GM19043 (cell line): ENCODE data around the gene DIPK1C.

ENCODE experiments used
- ATAC-seq: cut with Tn5 transposase; IDR thresholded peaks from one replicate; pipeline ENCODE4 v1.9.1; 2021; ENCODE audit warnings: low read depth; ENCODE audit not compliant: unreplicated experiment

The DIPK1C gene

DNA sequence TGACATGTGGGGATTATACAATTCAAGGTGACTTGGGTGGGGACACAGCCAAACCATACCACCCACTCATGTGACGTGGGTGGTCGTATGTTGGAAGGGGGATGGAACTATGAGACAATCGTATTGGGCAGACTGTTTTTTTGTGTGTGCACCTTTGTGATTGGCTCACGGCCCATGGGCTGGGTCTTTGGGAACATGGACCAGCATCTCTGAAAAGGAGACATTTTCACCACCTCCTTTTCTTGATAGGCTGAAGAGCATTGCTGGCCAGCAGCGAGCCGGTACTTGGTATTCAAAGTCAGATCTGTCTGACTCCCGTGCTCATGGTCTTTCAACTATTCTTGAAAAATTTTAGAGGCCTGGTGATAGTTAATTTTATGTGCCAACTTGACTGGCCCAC lies 62.1 kb downstream of the DIPK1C start:
- ATAC-seq = no peak

DNA sequence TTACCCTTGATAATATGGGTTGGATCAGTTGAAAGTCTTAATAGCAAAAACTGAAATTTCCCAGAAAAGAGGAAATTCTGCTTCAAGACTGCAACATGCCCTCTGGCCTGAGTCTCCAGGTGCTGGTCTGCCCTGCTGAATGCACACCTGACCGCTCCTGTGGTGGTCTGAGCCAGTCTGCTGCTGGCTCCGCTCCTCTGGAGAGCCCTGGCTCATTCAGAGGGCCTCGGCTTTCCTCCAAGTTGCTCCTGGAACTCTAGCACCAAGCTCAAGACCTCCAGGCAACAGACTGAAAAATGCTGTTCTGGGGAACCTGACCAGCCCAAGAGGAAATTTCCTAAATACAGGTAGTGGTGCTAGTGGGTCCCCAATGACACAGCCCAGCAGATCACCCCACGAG lies 64.8 kb downstream of the DIPK1C start:
- no peak for ATAC-seq

DNA sequence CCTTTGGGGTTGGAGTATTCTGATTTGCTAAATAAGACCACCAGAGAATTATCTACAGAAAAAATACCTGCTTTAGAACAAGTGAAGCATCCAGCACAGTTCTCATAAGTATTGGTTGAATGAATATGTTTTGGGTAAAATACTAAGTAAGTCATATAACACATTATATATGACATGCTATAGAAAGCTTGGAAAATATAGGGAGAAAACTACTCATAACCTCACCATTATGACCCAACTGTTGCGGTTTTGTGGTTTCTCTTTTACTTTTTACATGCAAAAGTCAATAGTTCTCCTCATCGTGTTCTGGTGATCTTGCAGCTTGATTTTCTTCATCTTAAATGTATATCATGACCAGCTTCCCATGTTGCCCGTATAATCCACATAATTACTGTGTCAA lies 66.2 kb downstream of the DIPK1C start:
- ATAC-seq = no peak

DNA sequence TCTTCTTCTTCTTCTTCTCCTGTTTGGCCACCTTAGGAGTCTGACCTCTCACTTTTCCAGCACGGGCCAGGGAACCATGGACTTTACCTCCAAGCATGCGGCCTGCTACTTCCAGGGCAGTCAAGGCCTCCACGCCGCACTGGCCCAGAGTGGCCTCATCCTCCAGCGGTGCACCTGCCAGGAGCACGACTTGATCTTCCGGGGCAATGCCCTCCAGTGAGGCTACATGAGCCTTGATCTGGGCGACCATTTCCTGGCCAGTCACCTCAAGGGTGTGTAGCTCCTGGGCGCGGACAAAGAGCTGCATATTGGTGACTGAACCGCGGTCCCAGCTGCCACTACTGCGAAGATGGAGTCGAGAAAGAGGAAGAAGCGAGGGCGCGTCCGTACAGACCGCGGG lies 67.1 kb downstream of the DIPK1C start:
- ATAC-seq = no peak

DNA sequence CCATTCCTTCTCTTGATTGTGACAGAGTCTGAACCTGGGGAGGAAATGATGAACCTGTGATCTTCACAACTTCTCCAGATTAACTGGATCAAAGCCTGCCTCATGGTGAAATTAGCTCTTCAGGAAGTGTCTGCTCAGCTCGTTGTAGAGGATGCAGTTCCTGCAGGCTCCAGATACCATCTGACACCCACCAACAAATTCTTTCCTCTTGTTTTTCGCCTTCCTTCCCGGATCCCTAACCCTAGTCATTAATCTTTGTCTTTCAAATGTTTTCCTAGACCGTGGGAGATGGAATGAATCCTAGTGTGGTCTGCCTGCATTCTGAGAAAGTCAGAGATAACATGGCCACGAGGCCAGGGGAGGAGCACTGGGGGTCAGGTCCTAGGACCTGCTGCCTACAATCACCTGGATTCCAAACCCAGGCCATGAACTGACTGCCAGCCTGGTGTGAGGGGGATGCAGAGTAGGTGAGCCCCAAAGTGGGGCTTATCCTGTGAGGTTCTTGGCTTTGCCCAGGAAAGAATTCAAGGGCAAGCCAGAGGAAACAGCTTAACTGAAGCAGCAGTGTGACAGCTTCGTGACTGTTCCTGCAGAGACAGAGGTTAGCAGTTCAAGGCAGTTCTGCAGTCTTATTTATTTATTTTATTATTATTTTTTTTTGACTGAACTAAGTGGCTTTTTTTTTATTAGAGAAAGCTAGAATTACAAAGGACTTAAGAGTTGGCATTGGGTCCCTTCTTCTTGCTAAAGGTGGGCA lies 67.8 kb downstream of the DIPK1C start:
- no peak for ATAC-seq

DNA sequence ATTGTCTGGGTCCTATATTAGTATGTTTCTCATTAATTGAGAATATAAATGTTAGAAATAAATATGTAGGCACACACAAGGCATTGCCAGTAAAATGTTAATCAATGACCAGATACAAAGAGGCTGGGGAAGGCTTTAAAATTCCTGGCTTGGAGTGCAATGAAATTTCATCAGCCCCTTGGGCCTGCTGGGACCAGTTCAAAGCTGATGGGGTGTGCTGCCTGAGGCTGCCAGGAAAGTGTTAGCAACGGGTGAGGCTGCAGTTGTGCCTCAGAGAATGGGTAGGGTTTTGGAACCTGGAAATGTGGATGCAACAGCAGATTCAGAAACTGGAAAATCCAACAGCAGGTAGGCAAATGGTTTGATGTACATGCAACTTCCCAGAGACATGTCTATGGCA lies 68.9 kb downstream of the DIPK1C start:
- no peak for ATAC-seq

DNA sequence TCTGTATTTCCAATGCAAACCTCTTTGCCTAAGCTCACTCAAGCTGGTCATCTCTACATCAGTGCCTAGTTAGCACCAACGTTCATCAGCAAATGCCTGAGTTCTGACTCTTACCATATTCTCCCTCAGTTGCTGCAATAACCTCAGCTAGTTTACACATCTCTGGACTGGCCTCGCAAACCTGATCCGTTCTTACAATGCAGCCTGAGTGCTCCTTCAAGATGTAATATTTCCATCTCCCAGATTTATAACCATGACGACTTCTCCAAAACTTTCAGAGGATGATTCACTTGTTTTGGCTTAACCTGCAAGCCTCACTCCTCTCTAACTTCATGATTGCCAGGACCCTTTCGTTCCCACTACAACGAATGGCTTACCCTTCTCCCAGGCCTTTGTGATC lies 69.7 kb downstream of the DIPK1C start:
- no peak for ATAC-seq
